ENCODE data around the gene ZNF860.

The ZNF860 gene

GRCh38 chr3:32037932-32038267 is 56.4 kb downstream of the ZNF860 start:
- TF ChIP-seq, protein P1, sequence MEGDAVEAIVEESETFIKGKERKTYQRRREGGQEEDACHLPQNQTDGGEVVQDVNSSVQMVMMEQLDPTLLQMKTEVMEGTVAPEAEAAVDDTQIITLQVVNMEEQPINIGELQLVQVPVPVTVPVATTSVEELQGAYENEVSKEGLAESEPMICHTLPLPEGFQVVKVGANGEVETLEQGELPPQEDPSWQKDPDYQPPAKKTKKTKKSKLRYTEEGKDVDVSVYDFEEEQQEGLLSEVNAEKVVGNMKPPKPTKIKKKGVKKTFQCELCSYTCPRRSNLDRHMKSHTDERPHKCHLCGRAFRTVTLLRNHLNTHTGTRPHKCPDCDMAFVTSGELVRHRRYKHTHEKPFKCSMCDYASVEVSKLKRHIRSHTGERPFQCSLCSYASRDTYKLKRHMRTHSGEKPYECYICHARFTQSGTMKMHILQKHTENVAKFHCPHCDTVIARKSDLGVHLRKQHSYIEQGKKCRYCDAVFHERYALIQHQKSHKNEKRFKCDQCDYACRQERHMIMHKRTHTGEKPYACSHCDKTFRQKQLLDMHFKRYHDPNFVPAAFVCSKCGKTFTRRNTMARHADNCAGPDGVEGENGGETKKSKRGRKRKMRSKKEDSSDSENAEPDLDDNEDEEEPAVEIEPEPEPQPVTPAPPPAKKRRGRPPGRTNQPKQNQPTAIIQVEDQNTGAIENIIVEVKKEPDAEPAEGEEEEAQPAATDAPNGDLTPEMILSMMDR (IDR thresholded peaks at IDR 0.05; ENCODE audit: low read depth, low read length): no peak
- DNase-seq (ENCODE audit: low read depth, low spot score): no peak
- H3K4me3 ChIP-seq (ENCODE audit: low read depth, low read length): no peak overlapping the region
- in situ Hi-C loops (cut with HindIII; ENCODE audit: low sequenced_read_pairs): no loop called here

GRCh38 chr3:32041316-32041715 is 59.8 kb downstream of the ZNF860 start:
- H3K4me3 ChIP-seq (ENCODE audit: low read depth, low read length): no peak overlapping the region
- TF ChIP-seq, protein P1 (IDR thresholded peaks at IDR 0.05; ENCODE audit: low read depth, low read length): no peak
- in situ Hi-C loops (cut with HindIII; ENCODE audit: low sequenced_read_pairs): no loop called here
- DNase-seq (ENCODE audit: low read depth, low spot score): no peak
